GM12801 (cell line): ENCODE measurements around the gene CYGB.

Source experiments
- CTCF ChIP-seq: IDR thresholded peaks from one replicate; pipeline ENCODE4 v1.5.1; 2011; ENCODE audit warnings: control low read depth; ENCODE audit not compliant: insufficient read length; ENCODE audit errors: extremely low read depth

The CYGB gene

GRCh38 chr17:76496464-76496863, 41.0 kb downstream of the CYGB start:
- no peak for TF ChIP-seq CTCF

- TF ChIP-seq CTCF, result no peak
These were observed 41.7 kb downstream of the CYGB start for GRCh38 chr17:76495663-76496400.

- no peak for TF ChIP-seq CTCF
These were observed 43.9 kb downstream of the CYGB start for GRCh38 chr17:76493505-76494167.

GRCh38 chr17:76492989-76493501, 44.5 kb downstream of the CYGB start:
- TF ChIP-seq CTCF, result no peak

- no peak for TF ChIP-seq CTCF
These were observed 45.2 kb downstream of the CYGB start for GRCh38 chr17:76492123-76492988.

- TF ChIP-seq CTCF, result no peak
These were observed 46.0 kb downstream of the CYGB start for GRCh38 chr17:76491271-76492122.
